Measurements from ENCODE around the gene MITF. TPM values are rescaled to one million over a fixed set of nuclear protein-coding genes. Genes with fewer than 3 reads are reported as not detected.

MITF gene
- total RNA-seq, 1 donor from 2014 or later, result 5.8 TPM

- no peak overlapping the region for H3K4me3 Mint-ChIP-seq (ENCODE audit: unreplicated experiment)
- no peak overlapping the region for H3K27ac Mint-ChIP-seq (ENCODE audit: unreplicated experiment)
- H3K27me3 Mint-ChIP-seq (ENCODE audit: unreplicated experiment), result no peaks in the 10 kb centered on the region
- H3K36me3 Mint-ChIP-seq (ENCODE audit: unreplicated experiment), result no peaks in the 10 kb centered on the region
- H3K4me1 Mint-ChIP-seq (ENCODE audit: unreplicated experiment), result peaks cover 27% of the 10 kb centered on the region
- TF ChIP-seq CTCF (IDR thresholded peaks at IDR 0.05), result no peak
- DNase-seq (ENCODE audit: extremely low spot score, unreplicated experiment), result no peak
- no peaks in the 10 kb centered on the region for H3K9me3 Mint-ChIP-seq (ENCODE audit: unreplicated experiment)
Observed at GRCh38 chr3:69867941-69868505, 128.8 kb downstream of the MITF start.

DNA sequence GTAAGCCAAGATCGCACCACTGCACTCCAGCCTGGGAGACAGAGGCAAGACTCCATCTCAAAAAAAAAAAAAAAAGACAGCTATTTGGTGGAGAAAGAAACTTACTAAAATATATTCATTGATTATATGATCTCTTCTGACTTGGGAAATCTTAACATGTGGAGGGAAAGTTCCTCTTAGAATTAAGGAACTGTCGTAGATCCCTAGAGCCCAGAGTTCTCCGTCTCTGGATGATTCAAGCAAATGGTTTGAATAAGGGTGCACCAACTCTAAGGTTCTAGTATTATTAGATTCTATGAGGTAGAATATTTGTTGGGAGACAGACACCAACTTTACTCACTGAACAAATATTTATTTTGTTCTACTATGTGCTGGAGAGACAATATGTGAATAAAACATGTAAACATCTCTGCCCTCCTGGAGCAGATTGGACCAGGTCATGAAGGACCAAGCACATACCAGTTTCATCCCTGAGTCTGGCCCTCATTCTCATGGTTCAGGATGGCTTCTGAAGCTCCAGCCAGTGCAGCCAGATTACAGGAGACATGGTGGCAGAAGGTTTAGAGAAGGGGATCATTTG, 129.7 kb downstream of the MITF start:
- DNase-seq (ENCODE audit: extremely low spot score, unreplicated experiment), result no peak
- no peak for TF ChIP-seq CTCF (IDR thresholded peaks at IDR 0.05)
- peaks cover 27% of the 10 kb centered on the region for H3K4me1 Mint-ChIP-seq (ENCODE audit: unreplicated experiment)
- H3K36me3 Mint-ChIP-seq (ENCODE audit: unreplicated experiment), result no peaks in the 10 kb centered on the region
- no peaks in the 10 kb centered on the region for H3K27me3 Mint-ChIP-seq (ENCODE audit: unreplicated experiment)
- no peak overlapping the region for H3K27ac Mint-ChIP-seq (ENCODE audit: unreplicated experiment)
- H3K4me3 Mint-ChIP-seq (ENCODE audit: unreplicated experiment), result no peak overlapping the region
- H3K9me3 Mint-ChIP-seq (ENCODE audit: unreplicated experiment), result no peaks in the 10 kb centered on the region

DNA sequence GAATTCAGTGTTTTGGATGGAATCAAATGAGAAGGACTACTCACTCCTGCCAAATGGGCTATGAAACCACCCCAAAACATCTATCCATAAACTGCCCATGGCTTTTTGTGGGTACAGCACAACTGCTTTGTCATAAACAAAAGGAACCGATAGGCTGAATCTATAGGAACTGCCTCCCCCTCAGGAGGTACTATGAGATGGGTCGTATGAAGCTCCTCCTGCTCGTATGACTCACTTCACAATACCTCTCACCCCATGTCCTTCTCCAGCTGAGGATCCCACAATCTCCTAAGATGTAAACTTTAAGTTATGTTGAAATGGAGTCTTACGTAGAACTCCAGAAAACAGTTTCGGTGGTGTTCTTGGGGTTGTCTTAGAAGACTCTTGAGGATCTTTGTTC, 130.4 kb downstream of the MITF start:
- no peaks in the 10 kb centered on the region for H3K36me3 Mint-ChIP-seq (ENCODE audit: unreplicated experiment)
- peaks cover 26% of the 10 kb centered on the region for H3K4me1 Mint-ChIP-seq (ENCODE audit: unreplicated experiment)
- no peaks in the 10 kb centered on the region for H3K9me3 Mint-ChIP-seq (ENCODE audit: unreplicated experiment)
- no peak for TF ChIP-seq CTCF (IDR thresholded peaks at IDR 0.05)
- no peak overlapping the region for H3K4me3 Mint-ChIP-seq (ENCODE audit: unreplicated experiment)
- H3K27me3 Mint-ChIP-seq (ENCODE audit: unreplicated experiment), result no peaks in the 10 kb centered on the region
- no peak for DNase-seq (ENCODE audit: extremely low spot score, unreplicated experiment)
- H3K27ac Mint-ChIP-seq (ENCODE audit: unreplicated experiment), result no peak overlapping the region

DNA sequence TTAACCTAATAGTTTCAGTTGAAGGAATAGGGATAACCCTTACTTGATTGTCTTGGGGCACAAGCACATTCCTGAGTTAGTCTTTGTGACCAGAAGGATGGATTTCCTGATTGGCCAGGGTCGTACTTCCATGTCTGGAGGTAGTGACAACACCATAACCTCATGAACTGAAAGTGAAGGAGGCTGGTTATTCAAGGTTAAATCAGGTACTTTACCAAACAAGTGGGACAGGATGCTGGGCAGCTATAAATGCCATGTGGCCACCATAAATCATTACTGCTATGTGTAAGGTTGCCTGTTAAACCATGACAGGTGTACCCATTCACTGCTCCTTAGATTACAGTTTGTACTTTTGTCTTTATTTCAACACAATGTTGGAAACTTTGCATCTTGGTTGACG, 132.0 kb downstream of the MITF start:
- DNase-seq (ENCODE audit: extremely low spot score, unreplicated experiment), result no peak
- Mint-ChIP-seq H3K4me1 (ENCODE audit: unreplicated experiment) (peaks cover 18% of the 10 kb centered on the region), H3K9me3 (ENCODE audit: unreplicated experiment) (no peaks in the 10 kb centered on the region), H3K36me3 (ENCODE audit: unreplicated experiment) (no peaks in the 10 kb centered on the region), H3K4me3 (ENCODE audit: unreplicated experiment) (no peak overlapping the region), H3K27ac (ENCODE audit: unreplicated experiment) (no peak overlapping the region), H3K27me3 (ENCODE audit: unreplicated experiment) (no peaks in the 10 kb centered on the region)
- no peak for TF ChIP-seq CTCF (IDR thresholded peaks at IDR 0.05)

DNA sequence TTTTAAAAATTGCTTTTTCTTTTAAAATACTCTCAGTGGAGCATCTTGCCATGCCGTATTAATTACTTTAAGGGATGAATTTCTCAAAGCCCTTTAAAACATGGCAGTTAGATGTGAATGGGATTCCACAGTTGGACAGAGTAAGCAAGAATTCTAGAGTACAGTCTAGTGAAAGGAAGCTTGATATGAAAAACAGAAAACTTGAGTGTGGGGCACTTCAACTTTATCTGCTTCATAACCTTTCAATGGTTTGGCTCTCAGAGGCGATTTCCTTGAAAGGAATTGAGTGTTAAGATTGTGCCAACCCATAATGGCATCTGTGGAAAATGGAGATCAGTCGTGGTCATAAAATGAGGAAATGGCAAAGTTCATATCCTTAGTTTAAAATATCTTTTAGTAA, 132.6 kb downstream of the MITF start:
- H3K36me3 Mint-ChIP-seq (ENCODE audit: unreplicated experiment), result no peaks in the 10 kb centered on the region
- DNase-seq (ENCODE audit: extremely low spot score, unreplicated experiment), result no peak
- H3K27me3 Mint-ChIP-seq (ENCODE audit: unreplicated experiment), result no peaks in the 10 kb centered on the region
- TF ChIP-seq CTCF (IDR thresholded peaks at IDR 0.05), result no peak
- H3K4me3 Mint-ChIP-seq (ENCODE audit: unreplicated experiment), result no peak overlapping the region
- no peaks in the 10 kb centered on the region for H3K9me3 Mint-ChIP-seq (ENCODE audit: unreplicated experiment)
- peaks cover 11% of the 10 kb centered on the region for H3K4me1 Mint-ChIP-seq (ENCODE audit: unreplicated experiment)
- no peak overlapping the region for H3K27ac Mint-ChIP-seq (ENCODE audit: unreplicated experiment)

Data from osteocyte (in vitro differentiated cells).